Activated naive CD4-positive, alpha-beta T cell treated with anti-CD3 and anti-CD28 coated beads for 36 hours (primary cell): ENCODE results near the gene KLHL3. TPM values are rescaled to one million over a fixed set of nuclear protein-coding genes. Genes with fewer than 3 reads are reported as not detected.

Experiments used
- CTCF ChIA-PET: fragments of 350-600 bp; sonication (Branson Sonifier 250); formaldehyde crosslinking; loops from one replicate; lab custom pipeline; 2021; ENCODE audit warnings: antibody characterized with exemption; lab: Charles Lee
- DNase-seq: peaks from one replicate; pipeline ENCODE4 v3.0.0-alpha.2; 2020
- H3K27ac Mint-ChIP-seq: one replicate; pipeline ENCODE4 v1.8.0; 2021; ENCODE audit warnings: mild to moderate bottlenecking, mixed read lengths
- H3K27me3 Mint-ChIP-seq: one replicate; pipeline ENCODE4 v1.8.0; 2021; ENCODE audit warnings: low read depth, mixed read lengths
- H3K36me3 Mint-ChIP-seq: one replicate; pipeline ENCODE4 v1.8.0; 2021; ENCODE audit warnings: low read depth, mixed read lengths
- H3K4me1 Mint-ChIP-seq: one replicate; pipeline ENCODE4 v1.8.0; 2021; ENCODE audit warnings: low read depth, mixed read lengths
- H3K4me3 Mint-ChIP-seq: one replicate; pipeline ENCODE4 v1.8.0; 2021; ENCODE audit warnings: mild to moderate bottlenecking, moderate library complexity, mixed read lengths
- H3K9me3 Mint-ChIP-seq: one replicate; pipeline ENCODE4 v1.8.0; 2021; ENCODE audit warnings: mixed read lengths
- intact Hi-C: fragments of 100-400 bp; cut with micrococcal nuclease; formaldehyde crosslinking; loops from one replicate; pipeline ENCODE4 v1.15.1; 2023
- total RNA-seq, 2 experiments: library from RNA; stranded (reverse); gene quantifications; one replicate each; pipeline ENCODE4 v1.2.3, GENCODE V29; 2021

KLHL3 gene
- total RNA-seq, 2 experiments from 2014 or later: 1.7 to 2.0 TPM

GRCh38 chr5:137613554-137614265 is 122.2 kb downstream of the KLHL3 start:
- H3K36me3 Mint-ChIP-seq: no peaks in the 10 kb centered on the region
- intact Hi-C loops: no loop called here
- CTCF ChIA-PET: interaction anchor here (1.0 to 1.2 kb wide), 2 partner anchors 9 to 129 kb away, joined by 3 read pairs; no protein-coding TSS in a partner anchor
- no peaks in the 10 kb centered on the region for H3K9me3 Mint-ChIP-seq
- no peak for DNase-seq
- H3K27me3 Mint-ChIP-seq: no peaks in the 10 kb centered on the region
- no peak overlapping the region for H3K27ac Mint-ChIP-seq
- H3K4me1 Mint-ChIP-seq: peaks cover 5% of the 10 kb centered on the region
- H3K4me3 Mint-ChIP-seq: no peak overlapping the region

GRCh38 chr5:137612576-137612975 is 123.3 kb downstream of the KLHL3 start:
- H3K4me1 Mint-ChIP-seq: peaks cover 5% of the 10 kb centered on the region
- H3K27ac Mint-ChIP-seq: no peak overlapping the region

DNA sequence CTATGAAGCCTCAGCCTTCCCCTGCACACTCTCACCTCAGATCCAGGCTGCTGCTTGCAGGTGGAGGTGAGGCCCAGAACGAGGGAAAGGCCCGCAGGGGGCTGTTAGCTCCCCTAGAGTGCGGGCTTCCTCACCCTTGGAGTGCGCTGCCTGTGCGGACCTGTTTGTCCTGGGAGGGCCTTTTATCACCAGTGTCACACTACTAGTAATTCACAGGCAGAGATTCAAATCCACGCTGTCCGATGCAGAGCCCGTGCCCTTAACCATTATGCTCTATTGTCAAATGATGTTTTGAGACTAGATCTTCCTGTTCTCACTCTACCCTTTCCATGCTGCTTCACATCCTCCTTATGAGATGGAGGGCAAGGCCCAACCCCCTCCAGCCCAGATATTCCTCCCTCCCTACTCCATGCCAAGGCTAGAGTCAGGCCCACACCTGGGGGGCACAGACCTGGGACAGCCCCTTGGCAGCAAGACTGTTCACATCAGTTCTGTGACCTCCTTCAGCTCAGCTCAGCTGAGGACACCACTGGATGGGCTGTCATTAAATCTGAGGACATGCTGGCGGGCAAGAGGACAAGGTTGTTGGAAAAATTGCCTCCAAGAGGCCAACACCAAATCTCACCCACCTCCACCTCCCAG is 124.0 kb downstream of the KLHL3 start:
- intact Hi-C loops: no loop called here
- H3K4me3 Mint-ChIP-seq: no peak overlapping the region
- no peak overlapping the region for H3K27ac Mint-ChIP-seq
- H3K27me3 Mint-ChIP-seq: no peaks in the 10 kb centered on the region
- CTCF ChIA-PET: no interaction called here
- no peak for DNase-seq
- peaks cover 5% of the 10 kb centered on the region for H3K4me1 Mint-ChIP-seq
- no peaks in the 10 kb centered on the region for H3K9me3 Mint-ChIP-seq
- H3K36me3 Mint-ChIP-seq: no peaks in the 10 kb centered on the region

More at GRCh38 chr5:137612576-137612975, 123.3 kb downstream of the KLHL3 start:
- DNase-seq: no peak
- intact Hi-C loops: no loop called here
- no peaks in the 10 kb centered on the region for H3K27me3 Mint-ChIP-seq
- CTCF ChIA-PET: no interaction called here
- no peak overlapping the region for H3K4me3 Mint-ChIP-seq
- no peaks in the 10 kb centered on the region for H3K9me3 Mint-ChIP-seq
- H3K36me3 Mint-ChIP-seq: no peaks in the 10 kb centered on the region

DNA sequence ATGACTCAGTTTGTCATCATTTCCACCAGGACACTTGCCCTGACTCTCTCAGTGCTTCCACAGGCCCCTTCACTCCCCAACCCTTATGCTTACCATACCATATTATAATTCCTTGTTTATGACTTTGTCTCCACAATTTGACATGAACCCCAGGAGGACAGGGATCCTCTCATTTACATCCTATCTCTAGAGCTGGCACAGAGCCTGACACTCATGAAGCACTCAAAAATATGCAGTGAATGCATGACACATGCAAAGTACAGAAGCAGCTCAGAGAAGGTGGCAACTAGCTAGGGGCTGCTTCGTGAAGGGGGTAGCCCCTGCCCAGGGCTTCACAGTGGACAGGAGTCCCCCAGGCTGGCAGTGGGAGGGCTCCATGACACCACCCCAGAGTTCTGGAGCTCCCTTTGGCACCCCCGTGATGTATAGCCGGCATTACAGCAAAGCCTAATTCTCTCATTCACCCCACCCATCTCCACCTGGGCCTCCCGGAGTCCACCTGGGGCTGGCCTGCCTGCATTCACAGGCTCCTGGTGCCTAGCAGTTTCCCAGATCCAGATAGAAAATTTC is 124.8 kb downstream of the KLHL3 start:
- Mint-ChIP-seq H3K27me3 (no peaks in the 10 kb centered on the region), H3K4me1 (peaks cover 5% of the 10 kb centered on the region), H3K36me3 (no peaks in the 10 kb centered on the region), H3K9me3 (no peaks in the 10 kb centered on the region), H3K27ac (no peak overlapping the region), H3K4me3 (no peak overlapping the region)
- CTCF ChIA-PET: no interaction called here
- DNase-seq: no peak
- intact Hi-C loops: no loop called here

DNA sequence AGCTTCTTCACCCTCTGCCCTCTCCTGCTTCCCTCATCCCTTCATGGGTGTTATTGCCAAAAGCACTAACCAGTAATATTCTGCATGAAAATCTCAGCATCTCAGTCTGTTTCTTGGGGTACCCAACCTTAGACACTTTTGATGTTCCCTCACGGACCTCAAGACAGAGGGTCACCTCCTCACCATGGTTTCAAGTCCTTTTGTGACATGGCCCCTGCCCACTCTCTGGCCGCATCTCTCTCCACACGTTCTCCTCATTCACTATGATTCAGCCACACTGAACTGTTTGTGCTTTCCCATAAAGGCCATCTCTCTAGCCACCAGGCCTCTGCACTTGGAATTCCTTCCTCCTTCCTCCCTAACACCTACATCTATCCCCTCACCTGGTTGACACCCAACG is 125.3 kb downstream of the KLHL3 start:
- H3K27ac Mint-ChIP-seq: no peak overlapping the region
- intact Hi-C loops: no loop called here
- DNase-seq: no peak
- H3K4me3 Mint-ChIP-seq: no peak overlapping the region
- CTCF ChIA-PET: no interaction called here
- no peaks in the 10 kb centered on the region for H3K9me3 Mint-ChIP-seq
- no peaks in the 10 kb centered on the region for H3K36me3 Mint-ChIP-seq
- H3K4me1 Mint-ChIP-seq: peaks cover 5% of the 10 kb centered on the region
- no peaks in the 10 kb centered on the region for H3K27me3 Mint-ChIP-seq

- Mint-ChIP-seq H3K4me1 (peaks cover 3% of the 10 kb centered on the region), H3K9me3 (no peaks in the 10 kb centered on the region), H3K36me3 (no peaks in the 10 kb centered on the region), H3K4me3 (no peak overlapping the region), H3K27me3 (peaks cover 2% of the 10 kb centered on the region), H3K27ac (no peak overlapping the region)
- intact Hi-C loops: no loop called here
- DNase-seq: no peak
- CTCF ChIA-PET: interaction anchor here (0.7 kb wide), 2 partner anchors 31 to 57 kb away, joined by 3 read pairs; no protein-coding TSS in a partner anchor
Observed at GRCh38 chr5:137609127-137609526, 126.8 kb downstream of the KLHL3 start.

DNA sequence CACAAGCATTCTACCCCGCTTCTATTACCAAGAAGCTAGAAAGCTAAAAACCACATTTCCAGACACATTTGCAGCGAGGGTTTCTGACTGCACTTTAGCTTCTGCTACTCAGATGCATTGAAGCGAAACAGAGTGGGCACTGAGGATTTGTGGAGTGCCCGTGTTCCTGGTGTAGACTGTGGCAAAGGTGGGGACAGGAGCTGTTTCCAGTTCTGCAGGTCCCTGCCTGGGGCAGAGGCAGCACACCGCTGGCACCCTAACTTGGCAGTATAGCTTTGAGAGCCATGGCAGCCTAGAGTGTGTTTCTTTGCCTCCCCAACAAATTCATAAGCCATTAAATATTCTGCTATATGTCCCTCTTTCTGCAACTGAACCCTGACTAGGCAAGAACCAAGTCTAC is 128.1 kb downstream of the KLHL3 start:
- intact Hi-C loops: no loop called here
- Mint-ChIP-seq H3K36me3 (no peaks in the 10 kb centered on the region), H3K27ac (no peak overlapping the region), H3K9me3 (no peaks in the 10 kb centered on the region), H3K4me1 (no peaks in the 10 kb centered on the region), H3K27me3 (peaks cover 4% of the 10 kb centered on the region), H3K4me3 (no peak overlapping the region)
- CTCF ChIA-PET: no interaction called here
- DNase-seq: no peak

DNA sequence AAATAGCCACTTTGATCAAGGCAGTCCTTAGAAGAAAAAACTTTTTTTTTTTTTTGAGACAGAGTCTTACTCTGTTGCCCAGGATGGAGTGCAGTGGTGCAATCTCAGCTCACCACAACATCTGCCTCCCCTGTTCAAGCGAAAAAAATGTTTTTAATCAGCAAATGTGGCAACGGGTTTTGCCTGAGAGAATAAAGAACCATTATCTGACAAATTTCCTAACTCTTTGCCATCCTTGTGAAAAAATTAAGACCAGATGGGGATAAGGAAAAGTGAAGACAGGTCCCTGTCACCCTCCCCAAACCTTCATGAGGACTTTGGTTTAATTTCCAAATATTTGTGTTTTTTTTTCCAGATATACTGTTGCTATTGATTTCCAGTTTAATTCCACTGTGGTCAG is 129.5 kb downstream of the KLHL3 start:
- CTCF ChIA-PET: no interaction called here
- H3K4me1 Mint-ChIP-seq: no peaks in the 10 kb centered on the region
- peaks cover 4% of the 10 kb centered on the region for H3K27me3 Mint-ChIP-seq
- no peaks in the 10 kb centered on the region for H3K36me3 Mint-ChIP-seq
- no peaks in the 10 kb centered on the region for H3K9me3 Mint-ChIP-seq
- intact Hi-C loops: no loop called here
- H3K27ac Mint-ChIP-seq: no peak overlapping the region
- DNase-seq: no peak
- H3K4me3 Mint-ChIP-seq: no peak overlapping the region

DNA sequence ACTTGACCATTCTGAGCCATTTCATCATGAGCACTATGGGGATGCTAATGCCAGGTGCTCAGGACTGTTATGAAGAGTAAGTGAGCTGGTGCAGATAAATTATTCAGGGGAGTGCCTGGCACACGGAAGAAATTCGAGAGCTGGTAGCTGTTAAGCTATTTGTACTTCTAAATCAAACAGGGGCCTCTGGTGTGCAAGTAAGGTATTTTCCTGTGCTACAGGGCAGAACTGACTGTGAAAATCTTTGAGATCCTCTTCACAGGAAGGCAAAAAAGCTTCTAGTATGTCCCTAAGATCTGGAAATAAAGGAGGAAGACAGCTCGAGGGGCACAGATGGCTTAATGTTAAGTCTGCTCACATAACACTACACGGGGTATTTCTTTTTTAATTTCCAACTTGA is 130.5 kb downstream of the KLHL3 start:
- no peak overlapping the region for H3K4me3 Mint-ChIP-seq
- H3K9me3 Mint-ChIP-seq: no peaks in the 10 kb centered on the region
- H3K27me3 Mint-ChIP-seq: peaks cover 4% of the 10 kb centered on the region
- no peak for DNase-seq
- H3K4me1 Mint-ChIP-seq: no peaks in the 10 kb centered on the region
- CTCF ChIA-PET: interaction anchor here (1.4 to 1.5 kb wide), 2 partner anchors 8 to 137 kb away, joined by 3 read pairs; no protein-coding TSS in a partner anchor
- no peak overlapping the region for H3K27ac Mint-ChIP-seq
- no peaks in the 10 kb centered on the region for H3K36me3 Mint-ChIP-seq
- intact Hi-C loops: no loop called here

GRCh38 chr5:137604348-137605095 is 131.4 kb downstream of the KLHL3 start:
- no peak overlapping the region for H3K4me3 Mint-ChIP-seq
- intact Hi-C loops: no loop called here
- no peak overlapping the region for H3K27ac Mint-ChIP-seq
- DNase-seq: no peak
- H3K4me1 Mint-ChIP-seq: no peaks in the 10 kb centered on the region
- H3K36me3 Mint-ChIP-seq: no peaks in the 10 kb centered on the region
- peaks cover 5% of the 10 kb centered on the region for H3K27me3 Mint-ChIP-seq
- CTCF ChIA-PET: interaction anchor here (0.9 to 1.5 kb wide), 3 partner anchors 9 to 138 kb away, joined by 3 read pairs; no protein-coding TSS in a partner anchor
- no peaks in the 10 kb centered on the region for H3K9me3 Mint-ChIP-seq

GRCh38 chr5:137603891-137604290 is 132.0 kb downstream of the KLHL3 start:
- intact Hi-C loops: no loop called here
- CTCF ChIA-PET: interaction anchor here (0.9 to 1.5 kb wide), 3 partner anchors 10 to 139 kb away, joined by 3 read pairs; no protein-coding TSS in a partner anchor
- H3K9me3 Mint-ChIP-seq: no peaks in the 10 kb centered on the region
- H3K27ac Mint-ChIP-seq: no peak overlapping the region
- peaks cover 12% of the 10 kb centered on the region for H3K27me3 Mint-ChIP-seq
- no peak for DNase-seq
- H3K4me1 Mint-ChIP-seq: no peaks in the 10 kb centered on the region
- no peak overlapping the region for H3K4me3 Mint-ChIP-seq
- H3K36me3 Mint-ChIP-seq: no peaks in the 10 kb centered on the region

DNA sequence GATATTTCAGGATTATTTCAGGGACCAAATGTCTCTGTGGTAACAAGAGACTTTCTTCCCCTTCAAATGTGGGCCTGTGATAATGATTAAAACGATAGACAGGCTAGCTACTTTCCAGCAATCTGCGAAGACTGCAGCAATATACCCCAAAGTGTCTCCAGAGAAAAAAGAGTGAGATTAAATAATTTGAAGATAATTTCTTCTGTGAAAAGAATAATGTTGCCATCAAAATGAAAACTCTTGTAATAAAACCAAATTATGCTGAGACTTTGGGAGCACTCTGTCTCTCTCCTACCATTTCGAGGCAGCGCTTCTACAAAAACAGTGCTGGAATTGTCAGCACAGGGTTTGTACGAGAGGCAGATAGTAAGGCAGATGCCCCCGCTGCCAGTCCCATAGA is 132.5 kb downstream of the KLHL3 start:
- no peak overlapping the region for H3K4me3 Mint-ChIP-seq
- H3K27me3 Mint-ChIP-seq: peaks cover 16% of the 10 kb centered on the region
- CTCF ChIA-PET: no interaction called here
- H3K27ac Mint-ChIP-seq: no peak overlapping the region
- no peaks in the 10 kb centered on the region for H3K36me3 Mint-ChIP-seq
- H3K9me3 Mint-ChIP-seq: no peaks in the 10 kb centered on the region
- intact Hi-C loops: no loop called here
- DNase-seq: no peak
- H3K4me1 Mint-ChIP-seq: no peaks in the 10 kb centered on the region
